Right lobe of liver (tissue), 6 donors: ENCODE data around the gene SHROOM2. TPM values are rescaled to one million over a fixed set of nuclear protein-coding genes. Genes with fewer than 3 reads are reported as not detected.

Source experiments
- ATAC-seq, 4 donors: fragments of 200-7000 bp; cut with Tn5 transposase; one replicate each; pipeline ENCODE4 v1.9.1; 2020; ENCODE audit warnings: mild to moderate bottlenecking in 4 of 4, moderate library complexity in 4 of 4
- DNase-seq, 3 donors: peaks; one replicate each; pipeline ENCODE4 v3.0.0-alpha.2; 2020
- H3K27ac ChIP-seq, 3 donors: fragments of 200-600 bp; one replicate each; pipeline ENCODE4 v1.8.0; 2022
- H3K27me3 ChIP-seq, 2 donors: fragments of 200-600 bp; one replicate each; pipeline ENCODE4 v1.8.0; 2022
- H3K36me3 ChIP-seq, 4 donors: fragments of 200-600 bp; sonication (generic) in 1 of 4; one replicate each; pipeline versions ENCODE4 v1.5.1 to v1.8.0; 2017 to 2022; ENCODE audit warnings: control low read depth in 1 of 4
- H3K4me1 ChIP-seq, 4 donors: fragments of 200-600 bp; sonication (generic) in 1 of 4; one replicate each; pipeline versions ENCODE4 v1.5.1 to v1.8.0; 2017 to 2022; ENCODE audit warnings: control low read depth in 1 of 4
- H3K4me3 ChIP-seq, 3 donors: fragments of 200-600 bp; one replicate each; pipeline ENCODE4 v1.8.0; 2022
- H3K9me3 ChIP-seq, 4 donors: fragments of 200-600 bp; sonication (generic) in 1 of 4; one replicate each; pipeline versions ENCODE4 v1.5.1 to v1.8.0; 2017 to 2022; ENCODE audit warnings: control low read depth in 1 of 4
- CTCF ChIP-seq, 4 donors: fragments of 200-600 bp in 3 of 4; fragments of 450-650 bp in 1 of 4; IDR thresholded peaks; one replicate each; pipeline versions ENCODE4 v1.5.1 to v1.8.0; 2016 to 2022; ENCODE audit warnings: antibody characterized with exemption in 4 of 4, mild to moderate bottlenecking in 2 of 4
- POLR2A ChIP-seq: fragments of 450-650 bp; IDR thresholded peaks from one replicate; pipeline ENCODE4 v1.6.1; 2017; ENCODE audit warnings: antibody characterized with exemption, mild to moderate bottlenecking
- WGBS: methylation state at CpG from one replicate; pipeline ENCODE4 v1.1.6; 2018; ENCODE audit warnings: low coverage, low lambda C conversion rate; ENCODE audit not compliant: insufficient coverage; ENCODE audit errors: missing lambda C conversion rate; 5-methylcytosine and 5-hydroxymethylcytosine counted together
- intact Hi-C, 2 donors: fragments of 100-400 bp; cut with DNase I; formaldehyde crosslinking; loops; one replicate each; pipeline versions ENCODE4 v1.11.2 to v1.14.1; 2022
- total RNA-seq, 6 experiments: library from RNA; depleted of rRNA in 2 of 6; stranded (reverse); fragments of >200 nt in 2 of 6; fragmentation: NEBNext Ultra II Directional in 3 of 6; extraction: Animal tissue kit (Norgen Biotek cat#: 25700) in 3 of 6; gene quantifications; one replicate each; pipeline versions ENCODE4 v1.1.0 to v1.2.4, GENCODE V29; 2016 to 2023
- donor health status: DM: no; HTN: yes; CAD: no.
- donor health status: DM: no; HTN: no; CAD: no.
- donor health status: DM: no; HTN: no; CAD: no.
- donor health status: DM: no; HTN: yes; CAD: no.
- donor health status: DM: no; HTN: yes; CAD: no.

Gene SHROOM2
- total RNA-seq, 6 experiments from 2014 or later = 3.6 to 7.5 (median 3.9) TPM

DNA sequence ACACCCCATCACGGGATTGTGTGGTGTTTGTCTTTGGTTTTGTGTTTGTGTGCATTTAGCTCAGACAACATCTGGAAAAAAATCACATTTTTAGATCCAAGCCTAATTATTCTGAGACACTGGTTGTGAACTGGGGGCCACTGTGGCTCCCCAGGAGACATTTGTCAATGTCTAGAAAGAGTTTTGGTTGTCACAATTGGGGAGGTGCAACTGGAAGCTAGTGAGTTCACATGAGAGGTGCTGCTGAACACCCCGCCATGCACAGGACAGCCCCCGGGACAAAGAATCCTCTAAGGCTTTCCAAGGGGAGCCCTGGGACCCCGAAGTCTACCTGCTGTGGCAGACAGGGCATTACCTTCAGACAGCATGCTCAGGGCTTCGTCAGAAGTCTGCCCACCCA lies 47.1 kb upstream of the SHROOM2 start:
- no peak for ATAC-seq
- no peaks in the 10 kb centered on the region for H3K27me3 ChIP-seq
- no peaks in the 10 kb centered on the region for H3K4me1 ChIP-seq
- no peak overlapping the region for H3K27ac ChIP-seq
- no peak for DNase-seq
- H3K9me3 ChIP-seq = no peaks in the 10 kb centered on the region
- TF ChIP-seq CTCF (IDR thresholded peaks at IDR 0.05) = no peak
- intact Hi-C loops = no loop called here
- WGBS = 63% methylated on average over 4 of the region's 5 CpGs
- H3K36me3 ChIP-seq = no peaks in the 10 kb centered on the region
- H3K4me3 ChIP-seq = no peak overlapping the region

DNA sequence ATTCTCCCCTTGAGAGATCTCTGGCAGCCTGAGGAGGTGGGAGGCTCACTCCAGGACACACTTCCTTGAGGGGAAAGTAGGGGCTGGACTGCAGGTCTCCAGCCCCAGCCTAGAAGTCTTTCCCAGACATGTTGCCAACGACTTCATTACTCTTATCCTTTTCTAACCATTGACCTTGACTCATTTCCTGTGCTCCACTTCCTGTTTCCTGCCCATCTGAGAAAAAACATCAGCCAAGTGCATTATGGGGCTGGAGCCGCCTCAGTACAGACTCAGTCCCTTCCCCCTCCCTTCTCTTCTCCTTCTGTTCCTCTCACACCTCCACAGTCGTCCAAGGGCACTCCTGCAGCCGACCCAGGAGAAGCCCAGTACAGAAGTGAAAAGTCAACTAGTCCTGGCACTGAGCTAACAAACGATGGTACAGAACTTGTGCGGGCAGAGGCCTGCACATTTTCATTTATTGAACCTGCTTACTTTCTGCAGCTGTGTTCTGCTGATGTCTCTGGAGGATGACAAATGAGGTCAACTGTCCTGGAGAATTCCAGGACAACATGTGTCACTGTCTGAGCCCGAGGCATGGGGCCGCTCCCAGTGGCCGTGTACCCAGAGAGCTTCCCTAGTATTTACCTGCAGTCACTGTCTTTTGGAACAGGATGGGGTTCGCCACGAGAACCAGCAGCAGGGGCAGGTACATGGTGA lies 40.7 kb upstream of the SHROOM2 start:
- intact Hi-C loops = no loop called here
- Histone ChIP-seq H3K9me3 (no peaks in the 10 kb centered on the region), H3K36me3 (no peaks in the 10 kb centered on the region), H3K27ac (no peak overlapping the region), H3K4me1 (no peaks in the 10 kb centered on the region), H3K27me3 (no peaks in the 10 kb centered on the region), H3K4me3 (no peak overlapping the region)
- no peak for DNase-seq
- WGBS = 66% methylated on average over 10 of the region's 11 CpGs
- TF ChIP-seq CTCF (IDR thresholded peaks at IDR 0.05) (no peak), POLR2A (no peak)
- ATAC-seq = peak; percentile 39 to 76 (median 60)

GRCh38 chrX:9746148-9746888 lies 39.9 kb upstream of the SHROOM2 start:
- Histone ChIP-seq H3K4me1 (no peaks in the 10 kb centered on the region), H3K27me3 (no peaks in the 10 kb centered on the region), H3K27ac (no peak overlapping the region), H3K4me3 (no peak overlapping the region), H3K9me3 (no peaks in the 10 kb centered on the region), H3K36me3 (no peaks in the 10 kb centered on the region)
- intact Hi-C loops = no loop called here
- no peak for DNase-seq
- 3% methylated on average over 3 of the region's 3 CpGs for WGBS
- peak; percentile 20 to 64 (median 40) for ATAC-seq
- TF ChIP-seq CTCF (IDR thresholded peaks at IDR 0.05) (no peak), POLR2A (no peak)

DNA sequence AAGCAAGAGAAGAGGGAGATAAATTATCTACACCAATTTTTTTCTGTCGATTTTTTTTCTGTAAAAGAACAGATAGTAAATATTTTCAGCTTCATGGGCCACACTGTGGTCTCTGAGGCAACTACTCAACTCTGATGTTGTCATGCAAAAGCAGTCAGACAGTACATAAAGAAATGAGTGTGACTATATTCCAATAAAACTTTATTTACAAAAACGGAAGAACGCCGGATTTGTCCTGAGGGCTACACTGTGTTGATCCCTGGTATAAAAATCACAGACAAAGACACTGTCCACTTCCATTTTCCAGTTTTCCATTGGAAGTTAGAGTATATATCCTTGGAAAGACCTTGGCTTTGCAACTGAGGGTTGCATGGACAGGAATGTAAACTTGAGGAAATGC lies 38.6 kb upstream of the SHROOM2 start:
- ATAC-seq (no peak), DNase-seq (no peak)
- intact Hi-C loops = no loop called here
- H3K27me3 ChIP-seq = no peaks in the 10 kb centered on the region
- H3K27ac ChIP-seq = no peak overlapping the region
- H3K4me3 ChIP-seq = no peak overlapping the region
- 82% methylated on average over 4 of the region's 4 CpGs for WGBS
- TF ChIP-seq CTCF (IDR thresholded peaks at IDR 0.05) (no peak), POLR2A (no peak)
- H3K36me3 ChIP-seq = no peaks in the 10 kb centered on the region
- H3K9me3 ChIP-seq = no peaks in the 10 kb centered on the region
- H3K4me1 ChIP-seq = no peaks in the 10 kb centered on the region
